HG03103 (cell line): ENCODE measurements around the gene KIAA1755.
"Not testable (repeated sequence)": the region's sequence is repeated elsewhere in the genome, so short reads cannot be mapped to it uniquely, and the experiment has no call there.

Experiments used
- ATAC-seq: cut with Tn5 transposase; IDR thresholded peaks from one replicate; pipeline ENCODE4 v1.9.1; 2021; ENCODE audit warnings: low read depth; ENCODE audit not compliant: unreplicated experiment

Gene KIAA1755

GRCh38 chr20:38291966-38292365, 31.4 kb upstream of the KIAA1755 start:
- no peak for ATAC-seq

DNA sequence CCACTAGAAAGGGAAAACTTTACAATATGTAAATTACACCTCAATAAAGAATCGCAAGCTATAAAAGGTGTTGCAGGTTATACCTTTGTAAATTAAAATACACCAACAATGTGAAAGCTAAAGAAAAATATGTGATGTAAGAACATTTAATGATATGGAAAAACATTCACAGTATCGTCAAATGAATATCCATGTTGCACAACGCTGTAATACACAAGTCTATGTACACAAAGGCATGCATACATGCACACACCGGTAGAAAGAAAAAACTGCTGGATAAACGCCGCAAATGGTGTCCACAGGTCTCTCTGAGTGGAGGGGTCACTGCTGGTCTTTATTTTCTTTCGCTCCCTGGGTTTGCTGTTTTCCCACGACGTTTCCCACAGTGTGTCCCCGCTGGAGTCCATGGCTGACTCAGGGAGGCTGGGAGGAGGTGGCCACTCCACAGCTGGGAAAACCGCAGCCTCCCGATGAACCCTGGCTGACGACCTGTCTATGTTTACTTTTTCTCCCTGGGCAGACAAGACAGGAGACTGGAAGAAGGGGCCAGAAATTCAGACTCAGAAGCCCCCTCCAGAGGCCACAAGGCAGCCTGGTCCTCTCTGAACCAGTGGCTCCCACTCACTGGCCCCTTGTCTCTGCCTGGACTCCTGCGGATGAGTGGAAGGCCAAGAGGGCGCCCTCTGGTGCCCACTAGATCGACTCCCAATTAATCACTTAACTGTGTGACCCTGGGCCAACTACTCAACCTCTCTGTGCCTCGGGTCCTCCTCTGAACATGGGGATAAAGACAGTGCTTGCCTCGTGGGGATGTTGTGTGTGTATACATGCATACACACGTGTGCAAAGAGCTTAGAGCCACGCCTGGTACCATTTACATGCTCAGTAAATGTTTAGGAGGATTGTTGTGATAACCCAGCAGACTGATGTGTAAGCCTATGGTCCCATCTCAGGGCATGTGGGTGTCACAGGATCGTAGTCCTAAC, 30.6 kb upstream of the KIAA1755 start:
- ATAC-seq, result no peak

DNA sequence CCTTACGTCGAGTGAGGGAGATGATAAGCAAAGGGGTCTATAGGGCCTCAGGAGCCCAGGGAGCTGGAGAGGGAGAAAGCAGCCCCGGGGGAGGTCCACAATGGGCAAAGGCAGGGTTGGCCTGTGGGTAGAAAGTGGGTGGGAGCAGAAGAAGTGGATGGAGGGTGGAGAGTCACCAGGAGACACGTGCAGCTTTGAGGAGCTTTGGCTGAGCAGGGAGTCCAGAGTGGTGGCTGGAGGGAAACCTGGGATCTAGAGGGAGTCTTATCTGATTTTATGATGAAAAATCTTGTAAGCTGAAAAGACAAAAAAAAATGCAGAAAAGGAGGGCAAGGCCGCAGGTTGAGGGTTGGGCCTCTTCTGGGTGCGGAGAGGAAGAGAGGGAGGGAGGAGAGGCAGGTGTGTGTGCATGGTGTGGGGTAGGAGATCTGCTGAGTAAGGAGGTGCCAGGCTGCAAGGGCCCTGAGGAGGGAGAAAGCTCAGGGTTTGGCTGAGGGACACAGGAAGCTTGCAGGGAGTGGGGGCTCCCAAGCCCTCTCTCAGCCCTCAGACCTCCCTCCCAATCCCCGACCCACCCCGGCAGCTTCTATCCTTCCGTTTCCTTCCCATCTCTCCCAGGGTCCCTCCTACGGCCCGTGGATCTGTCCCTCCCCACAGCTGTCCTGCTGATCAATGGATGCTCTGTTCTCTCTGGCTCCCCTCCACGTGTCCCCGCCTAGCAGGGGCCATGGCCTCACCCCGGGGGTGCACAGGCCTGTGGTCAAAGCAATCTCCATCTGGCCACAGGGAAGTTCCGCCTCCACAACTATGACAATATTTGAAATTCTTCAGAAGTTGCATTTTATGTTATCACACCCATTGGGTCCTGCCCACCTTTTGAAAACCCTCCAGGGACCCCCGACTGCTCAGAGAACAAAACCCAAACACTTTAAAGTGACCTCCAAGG, 26.3 kb upstream of the KIAA1755 start:
- ATAC-seq, result no peak

DNA sequence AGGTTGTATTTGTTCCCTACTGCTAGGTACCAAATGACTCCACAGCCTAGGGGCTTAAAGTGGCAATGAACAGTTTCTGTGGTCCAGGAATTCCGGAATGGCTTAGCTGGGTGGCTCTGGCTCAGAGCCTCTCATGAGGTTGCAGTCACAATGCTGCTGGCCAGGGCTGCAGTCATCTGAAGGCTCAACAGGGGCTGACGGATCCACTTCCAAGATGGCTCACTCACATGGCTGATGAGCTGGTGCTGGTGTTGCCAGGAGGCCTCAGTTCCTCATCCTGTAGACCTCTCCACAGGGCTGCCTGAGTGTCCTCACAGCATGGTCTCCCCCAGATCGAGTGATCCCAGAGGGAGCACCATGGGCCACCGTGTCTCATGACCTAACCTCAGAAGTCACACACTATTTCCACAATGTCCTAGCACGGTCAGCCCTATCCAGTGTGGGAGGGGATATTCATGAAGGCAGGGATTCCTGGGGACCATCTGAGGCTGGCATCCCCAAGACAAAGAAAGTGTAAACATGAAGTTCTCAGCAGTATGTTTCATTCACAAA, 24.4 kb upstream of the KIAA1755 start:
- no peak for ATAC-seq

- not testable (repeated sequence) for ATAC-seq
Observed at GRCh38 chr20:38284066-38284650, 23.6 kb upstream of the KIAA1755 start.

DNA sequence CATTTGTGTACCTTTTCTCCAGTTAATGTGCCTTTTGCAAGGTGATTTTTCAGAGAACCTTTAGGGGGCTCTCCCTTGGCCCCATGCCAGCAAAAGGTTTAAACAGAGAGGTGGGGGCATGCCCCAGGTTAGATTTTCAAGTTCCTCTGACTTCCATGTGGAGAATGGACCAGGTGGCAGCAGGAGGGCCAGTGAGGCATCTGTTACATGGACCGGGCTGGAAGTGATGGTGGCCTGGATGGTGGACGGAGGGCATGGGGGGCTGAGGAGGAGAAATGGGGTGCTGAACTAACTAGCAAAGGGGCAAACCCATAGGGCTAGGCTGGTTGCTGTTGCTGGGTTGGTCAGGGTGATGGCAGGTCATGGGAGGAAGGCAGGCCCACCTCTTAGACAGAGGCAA, 22.7 kb upstream of the KIAA1755 start:
- no peak for ATAC-seq

- ATAC-seq, result not testable (repeated sequence)
Observed at GRCh38 chr20:38281176-38281915, 20.8 kb upstream of the KIAA1755 start.

GRCh38 chr20:38278763-38279162, 18.2 kb upstream of the KIAA1755 start:
- no peak for ATAC-seq

- ATAC-seq, result no peak
Observed at GRCh38 chr20:38278131-38278530, 17.6 kb upstream of the KIAA1755 start.

- ATAC-seq, result no peak
Observed at GRCh38 chr20:38277691-38278090, 17.2 kb upstream of the KIAA1755 start.

GRCh38 chr20:38277285-38277684, 16.8 kb upstream of the KIAA1755 start:
- no peak for ATAC-seq

DNA sequence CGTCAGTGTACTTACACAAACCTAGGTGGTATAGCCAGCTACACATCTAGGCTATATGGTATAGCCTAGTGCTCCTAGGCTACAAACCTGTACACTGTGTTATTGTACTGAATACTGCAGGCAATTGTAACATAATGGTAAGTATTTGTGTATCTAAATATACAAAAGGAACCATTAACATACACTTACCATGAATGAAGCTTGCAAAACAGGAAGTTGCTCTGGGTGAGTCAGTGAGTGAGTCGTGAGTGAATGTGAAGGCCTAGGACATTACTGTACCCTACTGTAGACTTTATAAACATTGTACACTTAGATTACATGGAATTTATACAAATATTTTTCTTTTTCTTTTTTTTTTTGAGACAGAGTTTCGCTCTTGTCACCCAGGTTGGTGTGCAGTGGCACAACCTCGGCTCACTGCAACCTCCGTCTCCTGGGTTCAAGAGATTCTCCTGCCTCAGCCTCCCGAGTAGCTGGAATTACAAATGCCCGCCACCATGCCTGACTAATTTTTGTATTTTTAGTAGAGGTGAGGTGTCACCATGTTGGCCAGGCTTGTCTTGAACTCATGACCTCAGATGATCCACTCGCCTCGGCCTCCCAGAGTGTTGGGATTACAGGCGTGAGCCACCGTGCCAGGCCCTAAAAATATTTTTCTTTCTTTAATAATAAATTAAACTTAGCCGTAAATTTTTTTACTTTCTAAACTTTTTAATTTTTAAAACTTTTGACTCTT, 15.4 kb upstream of the KIAA1755 start:
- ATAC-seq, result no peak

GRCh38 chr20:38272961-38273360, 12.4 kb upstream of the KIAA1755 start:
- ATAC-seq, result no peak

DNA sequence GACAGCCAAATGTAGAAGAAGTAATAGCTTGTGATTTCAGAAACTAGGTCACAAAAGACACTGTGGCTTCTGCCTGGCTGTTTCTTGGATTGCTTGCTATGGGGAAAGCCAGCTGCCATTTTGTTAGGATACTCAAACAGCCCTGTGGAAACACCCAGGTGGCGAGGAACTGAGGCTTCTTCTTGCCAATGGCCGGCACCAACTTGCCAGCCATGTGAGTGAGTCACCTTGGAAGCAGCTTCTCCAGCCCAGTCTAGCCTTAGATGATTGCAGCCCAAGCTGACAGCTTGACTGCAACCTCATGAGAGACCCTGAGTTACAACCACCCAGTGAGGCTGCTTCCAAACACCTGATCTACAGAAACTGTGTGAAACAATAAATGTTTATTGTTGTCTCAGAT, 11.9 kb upstream of the KIAA1755 start:
- no peak for ATAC-seq

- ATAC-seq, result no peak
Observed at GRCh38 chr20:38271608-38272120, 11.1 kb upstream of the KIAA1755 start.

DNA sequence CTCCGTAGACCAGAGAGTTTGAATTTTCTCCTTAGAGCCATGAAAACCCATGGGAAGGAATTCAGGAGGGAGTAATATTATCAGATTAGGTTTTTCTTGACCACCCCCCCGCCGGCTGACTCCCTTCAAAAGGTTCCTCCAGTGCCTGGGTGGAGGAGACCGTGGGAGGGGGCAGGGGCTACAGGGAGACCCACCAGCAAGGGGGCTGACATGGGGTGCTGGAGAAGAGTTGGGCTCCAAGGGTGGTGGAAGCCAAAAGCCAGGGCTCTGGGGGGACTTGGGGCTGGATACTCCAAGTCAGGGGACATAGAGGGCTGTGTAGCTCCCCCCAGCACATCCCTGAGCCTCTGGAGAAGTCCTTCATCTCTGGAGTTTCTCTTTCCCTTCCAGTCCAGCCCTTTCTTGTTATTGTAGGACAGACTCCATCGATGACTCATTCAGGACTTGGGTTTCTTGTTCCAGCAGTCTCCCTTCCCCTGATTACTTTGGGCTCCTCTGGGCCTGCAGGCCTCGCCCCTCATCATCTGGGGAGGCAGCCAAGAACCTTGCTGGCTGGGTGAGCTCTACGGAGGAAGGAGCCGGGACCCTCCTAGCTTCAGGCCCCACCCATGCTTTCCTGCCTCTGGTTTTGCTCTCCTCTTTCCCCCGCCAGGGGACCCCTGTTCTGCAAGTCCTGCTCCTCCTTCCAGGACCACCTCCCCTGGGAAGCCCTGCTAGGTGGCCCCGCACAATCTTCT, 10.5 kb upstream of the KIAA1755 start:
- ATAC-seq, result no peak

- ATAC-seq, result no peak
Observed at GRCh38 chr20:38269715-38270114, 9.2 kb upstream of the KIAA1755 start.

DNA sequence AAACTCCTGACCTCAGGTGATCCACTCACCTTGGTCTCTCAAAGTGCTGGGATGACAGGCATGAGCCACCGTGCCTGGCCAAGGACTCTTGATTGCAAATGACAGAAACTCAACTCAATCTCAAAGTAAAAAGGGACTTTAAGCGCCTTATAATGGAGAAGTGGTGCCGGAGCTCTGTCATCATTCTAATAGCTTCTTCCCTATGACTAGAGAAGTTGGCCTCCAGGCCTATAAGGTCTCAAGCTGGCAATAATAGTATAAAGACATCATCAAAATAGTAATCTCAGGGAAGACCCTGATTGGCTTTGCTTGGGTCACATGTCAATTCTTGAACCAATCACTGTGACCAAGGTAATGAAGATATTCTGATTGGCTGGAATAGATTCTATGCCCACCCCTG, 8.5 kb upstream of the KIAA1755 start:
- no peak for ATAC-seq
